A549 (cell line): Measurements from ENCODE around the gene SERPINA10. TPM values are rescaled to one million over a fixed set of nuclear protein-coding genes. Genes with fewer than 3 reads are reported as not detected.
"Not testable (repeated sequence)": the region's sequence is repeated elsewhere in the genome, so short reads cannot be mapped to it uniquely, and the experiment has no call there.

Source experiments
- ATAC-seq, 2 experiments: fragments of 200-7000 bp in 1 of 2; fragments of >200 bp in 1 of 2; cut with Nextera tagmentation in 1 of 2; cut with Tn5 transposase in 1 of 2; 3 replicates each; pipeline versions ENCODE4 v1.8.0 to v1.9.1; 2018 to 2020; ENCODE audit warnings: mild to moderate bottlenecking in 1 of 2, moderate library complexity in 1 of 2
- CTCF ChIA-PET: fragments of 300-600 bp; sonication (Branson Sonifier 250); formaldehyde crosslinking; extraction: SDS; loops from one replicate; lab custom pipeline; 2021; ENCODE audit warnings: antibody characterized with exemption, inconsistent platforms; lab: Yijun Ruan, JAX
- POLR2A ChIA-PET: fragments of 350-600 bp; formaldehyde crosslinking; extraction: SDS; loops from one replicate; lab custom pipeline; 2021; ENCODE audit warnings: antibody characterized with exemption, inconsistent platforms; lab: Yijun Ruan, JAX
- DNase-seq, 2 experiments: peaks; one replicate each; pipeline versions ENCODE4 v3.0.0 to v3.0.0-alpha.2; 2011 to 2016; ENCODE audit warnings: low read depth in 1 of 2, low spot score in 1 of 2
- FAIRE-seq: peaks from 2 replicates; lab custom pipeline; 2011; peaks lifted over from hg19 to GRCh38; lab: Jason Lieb, UNC
- H3K27ac ChIP-seq, 2 experiments: fragments of >200 bp; sonication (Bioruptor Twin); formaldehyde crosslinking; 3 replicates each; pipeline ENCODE4 v1.5.1; 2016 to 2017
- H3K4me1 ChIP-seq: fragments of >200 bp; sonication (Bioruptor Twin); formaldehyde crosslinking; 3 replicates; pipeline ENCODE4 v1.6.1; 2016
- H3K4me2 ChIP-seq: fragments of >200 bp; sonication (Bioruptor Twin); formaldehyde crosslinking; 3 replicates; pipeline ENCODE4 v1.6.1; 2016
- H3K4me3 ChIP-seq: fragments of >200 bp; sonication (Bioruptor Twin); formaldehyde crosslinking; 3 replicates; pipeline ENCODE4 v1.5.1; 2016
- H3K9me3 ChIP-seq: fragments of >200 bp; sonication (Bioruptor Twin); formaldehyde crosslinking; 3 replicates; pipeline ENCODE4 v1.6.1; 2016
- ATOH8 ChIP-seq: fragments of 250-450 bp; sonication (Bioruptor Pico); IDR thresholded peaks from 2 replicates; pipeline ENCODE4 v1.5.0; 2020; ENCODE audit warnings: low read depth, mild to moderate bottlenecking, moderate library complexity
- BCL3 ChIP-seq: fragments of >200 bp; sonication (Bioruptor Twin); formaldehyde crosslinking; IDR thresholded peaks from 3 replicates; pipeline ENCODE4 v1.6.1; 2016
- CBX2 ChIP-seq: fragments of 200-600 bp; sonication (generic); IDR thresholded peaks from 2 replicates; pipeline ENCODE4 v1.6.1; 2016; ENCODE audit warnings: low read depth, mild to moderate bottlenecking, borderline replicate concordance
- CBX8 ChIP-seq: fragments of 200-600 bp; sonication (generic); IDR thresholded peaks from 2 replicates; pipeline ENCODE4 v1.6.1; 2016
- CEBPB ChIP-seq, 2 experiments: fragments of >200 bp in 1 of 2; sonication (Bioruptor Twin) in 1 of 2; formaldehyde crosslinking in 1 of 2; IDR thresholded peaks; 2 replicates each; pipeline ENCODE4 v1.6.1; 2012 to 2016
- CHD2 ChIP-seq: fragments of 150-350 bp; IDR thresholded peaks from 2 replicates; pipeline ENCODE4 v1.6.1; 2014; ENCODE audit warnings: low read length; ENCODE audit not compliant: partially characterized antibody
- CHD4 ChIP-seq: fragments of 200-600 bp; sonication (generic); IDR thresholded peaks from 2 replicates; pipeline ENCODE4 v1.6.1; 2016; ENCODE audit warnings: antibody characterized with exemption, mild to moderate bottlenecking, borderline replicate concordance
- EHMT2 ChIP-seq: fragments of 200-600 bp; sonication (generic); IDR thresholded peaks from 2 replicates; pipeline ENCODE4 v1.6.1; 2016; ENCODE audit warnings: antibody characterized with exemption, low read depth, mild to moderate bottlenecking, moderate library complexity
- EP300 ChIP-seq, 2 experiments: fragments of >200 bp; sonication (Bioruptor Twin); formaldehyde crosslinking; IDR thresholded peaks; 2 replicates in 1 of 2; 3 replicates in 1 of 2; pipeline ENCODE4 v1.6.1; 2016 to 2017
- ESRRA ChIP-seq: fragments of 150-350 bp; IDR thresholded peaks from 2 replicates; pipeline ENCODE4 v1.6.1; 2014; ENCODE audit warnings: mild to moderate bottlenecking, low read length, borderline replicate concordance
- FOSB ChIP-seq: fragments of 250-450 bp; sonication (Bioruptor Pico); IDR thresholded peaks from 2 replicates; pipeline ENCODE4 v1.5.0; 2020; ENCODE audit warnings: mild to moderate bottlenecking, moderate library complexity
- FOSL2 ChIP-seq, 2 experiments: fragments of 450-650 bp in 1 of 2; fragments of >200 bp in 1 of 2; sonication (Bioruptor Twin) in 1 of 2; formaldehyde crosslinking; IDR thresholded peaks; 2 replicates each; pipeline versions ENCODE4 v1.5.0 to v1.6.1; 2016 to 2020; ENCODE audit warnings: mild to moderate bottlenecking in 1 of 2, moderate library complexity in 1 of 2
- HEYL ChIP-seq: fragments of 250-450 bp; sonication (Bioruptor Pico); IDR thresholded peaks from 2 replicates; pipeline ENCODE4 v1.8.0; 2021; ENCODE audit warnings: mild to moderate bottlenecking, moderate library complexity
- HOXA7 ChIP-seq: fragments of 250-450 bp; sonication (Bioruptor Pico); IDR thresholded peaks from 2 replicates; pipeline ENCODE4 v1.5.0; 2020; ENCODE audit warnings: mild to moderate bottlenecking, moderate library complexity
- JUN ChIP-seq, 2 experiments: fragments of >200 bp; sonication (Bioruptor Twin); formaldehyde crosslinking; IDR thresholded peaks; 2 replicates in 1 of 2; 3 replicates in 1 of 2; pipeline ENCODE4 v1.6.1; 2016 to 2017
- MAZ ChIP-seq: fragments of 150-350 bp; IDR thresholded peaks from 2 replicates; pipeline ENCODE4 v1.6.1; 2014; ENCODE audit warnings: antibody characterized with exemption, low read depth, low read length, borderline replicate concordance
- NFE2L2 ChIP-seq: fragments of 150-350 bp; conservative IDR thresholded peaks from 2 replicates; pipeline ENCODE4 v1.6.1; 2014; ENCODE audit warnings: low read length
- NR3C1 ChIP-seq: fragments of >200 bp; sonication (Bioruptor Twin); formaldehyde crosslinking; IDR thresholded peaks from 3 replicates; pipeline ENCODE4 v1.6.1; 2017
- PHF8 ChIP-seq: fragments of 200-600 bp; sonication (generic); IDR thresholded peaks from 2 replicates; pipeline ENCODE4 v1.6.1; 2016; ENCODE audit warnings: low read depth, mild to moderate bottlenecking, antibody characterized with exemption, moderate library complexity, borderline replicate concordance
- POLR2AphosphoS2 ChIP-seq: conservative IDR thresholded peaks from 2 replicates; pipeline ENCODE4 v1.6.1; 2012; ENCODE audit warnings: low read length, improper control_type of control experiment, inconsistent platforms
- RARB ChIP-seq: fragments of 250-450 bp; sonication (Bioruptor Pico); IDR thresholded peaks from 2 replicates; pipeline ENCODE4 v1.8.0; 2021; ENCODE audit warnings: mild to moderate bottlenecking, moderate library complexity
- RFX5 ChIP-seq: fragments of 450-650 bp; IDR thresholded peaks from 2 replicates; pipeline ENCODE4 v1.7.1; 2014; ENCODE audit warnings: antibody characterized with exemption, mild to moderate bottlenecking, moderate library complexity
- USF2 ChIP-seq: fragments of 450-650 bp; IDR thresholded peaks from 2 replicates; pipeline ENCODE4 v1.6.1; 2014; ENCODE audit warnings: antibody characterized with exemption
- ZNF302 ChIP-seq: fragments of 250-450 bp; sonication (Bioruptor Pico); IDR thresholded peaks from 2 replicates; pipeline ENCODE4 v1.9.0; 2021; ENCODE audit warnings: inconsistent platforms, mild to moderate bottlenecking, moderate library complexity
- ZSCAN20 ChIP-seq: fragments of 250-450 bp; sonication (Bioruptor Pico); IDR thresholded peaks from 2 replicates; pipeline ENCODE4 v1.8.0; 2022; ENCODE audit warnings: mild to moderate bottlenecking, moderate library complexity
- WGBS: methylation state at CpG from one replicate; pipeline ENCODE4 v1.1.6; 2017; ENCODE audit errors: missing lambda C conversion rate; 5-methylcytosine and 5-hydroxymethylcytosine counted together
- polyA plus RNA-seq, 4 experiments: library from polyadenylated mRNA; depleted of rRNA in 3 of 4; stranded (reverse); fragments of >200 nt; fragmentation: RNase III in 1 of 4; extraction: RNeasy Plus Mini Kit Qiagen cat#74134 plus additional on column Dnase treatment in 1 of 4; gene quantifications; 2 replicates in 3 of 4; 3 replicates in 1 of 4; pipeline ENCODE4 v1.2.3, GENCODE V29; 2011 to 2017
- TF ChIP-seq, protein P1 (sequence below): fragments of 150-350 bp; IDR thresholded peaks from 2 replicates; pipeline ENCODE4 v1.6.1; 2014; ENCODE audit warnings: low read depth, mild to moderate bottlenecking, low read length
- TF ChIP-seq, protein P2 (sequence below): IDR thresholded peaks from 2 replicates; pipeline ENCODE4 v1.6.1; 2012

Gene SERPINA10
- polyA plus RNA-seq, 2 of the 4 experiments (the other 2 are of a cell fraction) = 0.03 to 0.04 TPM

DNA sequence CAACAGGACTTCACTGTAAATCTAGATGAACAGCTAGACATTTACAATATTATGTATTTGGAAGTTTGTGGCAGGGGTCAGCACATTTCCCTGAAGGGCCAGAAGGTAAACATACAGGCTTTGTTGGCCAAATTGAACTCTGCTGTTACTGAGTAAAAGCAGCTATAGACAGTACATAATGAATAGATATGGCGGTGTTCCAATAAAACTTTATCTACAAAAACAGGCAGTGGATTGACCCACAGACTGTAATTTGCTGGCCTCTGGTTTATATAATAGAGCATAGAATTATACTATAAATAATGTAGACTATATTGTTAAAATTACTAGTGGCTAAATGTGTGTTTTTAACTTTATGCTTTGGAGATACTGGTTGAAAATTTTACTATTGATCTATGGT lies 25.7 kb downstream of the SERPINA10 start:
- Histone ChIP-seq H3K4me3 (no peak overlapping the region), H3K4me1 (no peaks in the 10 kb centered on the region), H3K4me2 (no peak overlapping the region)
- DNase-seq (no peak), ATAC-seq (no peak)
- CTCF ChIA-PET = no interaction called here
- TF ChIP-seq, protein P1, sequence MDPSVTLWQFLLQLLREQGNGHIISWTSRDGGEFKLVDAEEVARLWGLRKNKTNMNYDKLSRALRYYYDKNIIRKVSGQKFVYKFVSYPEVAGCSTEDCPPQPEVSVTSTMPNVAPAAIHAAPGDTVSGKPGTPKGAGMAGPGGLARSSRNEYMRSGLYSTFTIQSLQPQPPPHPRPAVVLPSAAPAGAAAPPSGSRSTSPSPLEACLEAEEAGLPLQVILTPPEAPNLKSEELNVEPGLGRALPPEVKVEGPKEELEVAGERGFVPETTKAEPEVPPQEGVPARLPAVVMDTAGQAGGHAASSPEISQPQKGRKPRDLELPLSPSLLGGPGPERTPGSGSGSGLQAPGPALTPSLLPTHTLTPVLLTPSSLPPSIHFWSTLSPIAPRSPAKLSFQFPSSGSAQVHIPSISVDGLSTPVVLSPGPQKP = no peak
- TF ChIP-seq POLR2AphosphoS2 = no peak
- no peak for TF ChIP-seq CHD4
- no peak for TF ChIP-seq NFE2L2
- TF ChIP-seq CBX2 = no peak
- TF ChIP-seq HOXA7 (CRISPR knock-in tag) = no peak
- TF ChIP-seq ESRRA = no peak
- no peak for TF ChIP-seq BCL3
- TF ChIP-seq EHMT2 = no peak
- TF ChIP-seq CHD2 = no peak
- no peak for TF ChIP-seq FOSL2 (IDR thresholded peaks at IDR 0.05)
- TF ChIP-seq FOSL2 (CRISPR knock-in tag; IDR thresholded peaks at IDR 0.05) = no peak
- TF ChIP-seq MAZ = no peak
- TF ChIP-seq ZSCAN20 (CRISPR knock-in tag) = no peak
- TF ChIP-seq FOSB (CRISPR knock-in tag) = no peak
- no peak for TF ChIP-seq ATOH8
- no peak for TF ChIP-seq JUN (IDR thresholded peaks at IDR 0.05)
- no peak for TF ChIP-seq EP300 (IDR thresholded peaks at IDR 0.05)
- no peak for TF ChIP-seq ZNF302 (CRISPR knock-in tag)
- no peak for TF ChIP-seq PHF8
- no peak for TF ChIP-seq NR3C1
- TF ChIP-seq, all 56 proteins: peak for 0
- FAIRE-seq = no peak
- no peak overlapping the region for H3K27ac ChIP-seq
- H3K9me3 ChIP-seq = 0 out of 3 replicates have a peak, but pooled peaks cover 2% of the 10 kb centered on the region
- 78% methylated on average over 1 of the region's 1 CpG for WGBS
- POLR2A ChIA-PET = no interaction called here

- POLR2A ChIA-PET, H3K27ac ChIP-seq, DNase-seq, FAIRE-seq, H3K4me2 ChIP-seq, H3K9me3 ChIP-seq, CTCF ChIA-PET, ATAC-seq, H3K4me3 ChIP-seq, H3K4me1 ChIP-seq: not testable (repeated sequence)
- WGBS = 4% methylated on average over 3 of the region's 3 CpGs
These were observed 28.9 kb downstream of the SERPINA10 start for GRCh38 chr14:94264195-94264594.

DNA sequence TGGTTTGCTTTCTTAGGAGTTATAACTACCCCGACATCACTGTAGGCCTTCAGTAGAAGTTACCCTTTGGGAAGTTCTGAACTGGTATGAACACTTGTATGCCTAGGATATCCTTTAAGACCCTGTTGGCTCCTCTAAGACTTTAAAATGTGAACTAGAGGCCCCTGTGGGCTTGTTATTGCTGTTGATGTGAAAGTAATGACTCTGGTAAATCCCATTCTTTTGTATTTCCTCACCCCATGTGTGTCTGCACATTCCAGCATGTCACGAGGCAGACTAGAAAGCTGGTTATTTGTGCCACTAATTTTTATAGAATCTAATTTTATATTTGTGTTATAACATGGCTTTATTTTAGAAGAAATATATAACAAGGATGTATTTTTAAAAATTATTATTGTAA lies 48.9 kb downstream of the SERPINA10 start:
- CTCF ChIA-PET = no interaction called here
- no peak for TF ChIP-seq RARB
- no peak for TF ChIP-seq NR3C1
- no peak for TF ChIP-seq ZSCAN20 (CRISPR knock-in tag)
- no peak for TF ChIP-seq CBX8
- TF ChIP-seq CHD2 = no peak
- no peak for TF ChIP-seq FOSB (CRISPR knock-in tag)
- TF ChIP-seq USF2 = no peak
- TF ChIP-seq RFX5 = no peak
- no peak for TF ChIP-seq CEBPB (IDR thresholded peaks at IDR 0.05)
- TF ChIP-seq MAZ = no peak
- TF ChIP-seq HEYL (CRISPR knock-in tag) = no peak
- TF ChIP-seq ATOH8 = no peak
- TF ChIP-seq, protein P2, sequence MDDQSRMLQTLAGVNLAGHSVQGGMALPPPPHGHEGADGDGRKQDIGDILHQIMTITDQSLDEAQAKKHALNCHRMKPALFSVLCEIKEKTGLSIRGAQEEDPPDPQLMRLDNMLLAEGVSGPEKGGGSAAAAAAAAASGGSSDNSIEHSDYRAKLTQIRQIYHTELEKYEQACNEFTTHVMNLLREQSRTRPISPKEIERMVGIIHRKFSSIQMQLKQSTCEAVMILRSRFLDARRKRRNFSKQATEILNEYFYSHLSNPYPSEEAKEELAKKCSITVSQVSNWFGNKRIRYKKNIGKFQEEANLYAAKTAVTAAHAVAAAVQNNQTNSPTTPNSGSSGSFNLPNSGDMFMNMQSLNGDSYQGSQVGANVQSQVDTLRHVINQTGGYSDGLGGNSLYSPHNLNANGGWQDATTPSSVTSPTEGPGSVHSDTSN = no peak
- TF ChIP-seq POLR2AphosphoS2 = no peak
- Histone ChIP-seq H3K27ac (no peak overlapping the region), H3K4me2 (no peak overlapping the region), H3K4me1 (no peaks in the 10 kb centered on the region), H3K9me3 (no peaks in the 10 kb centered on the region), H3K4me3 (no peak overlapping the region)
- ATAC-seq (no peak), FAIRE-seq (no peak), DNase-seq (no peak)
- POLR2A ChIA-PET = no interaction called here
- 14% methylated on average over 2 of the region's 2 CpGs for WGBS
